ENCODE data around the gene CMTM4.

CMTM4 gene

GRCh38 chr16:66622863-66623262, 73.7 kb downstream of the CMTM4 start:
- no peak for DNase-seq (ENCODE audit: low read depth)
- no peak overlapping the region for H3K4me3 ChIP-seq (ENCODE audit: low read depth, low read length)
- TF ChIP-seq CTCF (IDR thresholded peaks at IDR 0.05; ENCODE audit: low read depth, low read length, missing control alignments) = no peak

- no peak for TF ChIP-seq CTCF (IDR thresholded peaks at IDR 0.05; ENCODE audit: low read depth, low read length, missing control alignments)
- DNase-seq (ENCODE audit: low read depth) = no peak
- no peak overlapping the region for H3K4me3 ChIP-seq (ENCODE audit: low read depth, low read length)
These were observed 74.6 kb downstream of the CMTM4 start for GRCh38 chr16:66621973-66622372.

GRCh38 chr16:66620429-66620795, 76.1 kb downstream of the CMTM4 start:
- no peak for DNase-seq (ENCODE audit: low read depth)
- no peak for TF ChIP-seq CTCF (IDR thresholded peaks at IDR 0.05; ENCODE audit: low read depth, low read length, missing control alignments)

GRCh38 chr16:66619534-66620428, 76.8 kb downstream of the CMTM4 start:
- no peak for DNase-seq (ENCODE audit: low read depth)
- no peak overlapping the region for H3K4me3 ChIP-seq (ENCODE audit: low read depth, low read length)
- TF ChIP-seq CTCF (IDR thresholded peaks at IDR 0.05; ENCODE audit: low read depth, low read length, missing control alignments) = no peak

More at GRCh38 chr16:66620429-66620795, 76.1 kb downstream of the CMTM4 start:
- no peak overlapping the region for H3K4me3 ChIP-seq (ENCODE audit: low read depth, low read length)

GRCh38 chr16:66618588-66619375, 77.8 kb downstream of the CMTM4 start:
- TF ChIP-seq CTCF (IDR thresholded peaks at IDR 0.05; ENCODE audit: low read depth, low read length, missing control alignments) = no peak
- no peak overlapping the region for H3K4me3 ChIP-seq (ENCODE audit: low read depth, low read length)
- DNase-seq (ENCODE audit: low read depth) = no peak

- no peak overlapping the region for H3K4me3 ChIP-seq (ENCODE audit: low read depth, low read length)
- TF ChIP-seq CTCF (IDR thresholded peaks at IDR 0.05; ENCODE audit: low read depth, low read length, missing control alignments) = no peak
- no peak for DNase-seq (ENCODE audit: low read depth)
These were observed 78.8 kb downstream of the CMTM4 start for GRCh38 chr16:66617728-66618127.

Measured in GM12864 (cell line).